Measurements from ENCODE around the gene NBEA.

Gene NBEA

DNA sequence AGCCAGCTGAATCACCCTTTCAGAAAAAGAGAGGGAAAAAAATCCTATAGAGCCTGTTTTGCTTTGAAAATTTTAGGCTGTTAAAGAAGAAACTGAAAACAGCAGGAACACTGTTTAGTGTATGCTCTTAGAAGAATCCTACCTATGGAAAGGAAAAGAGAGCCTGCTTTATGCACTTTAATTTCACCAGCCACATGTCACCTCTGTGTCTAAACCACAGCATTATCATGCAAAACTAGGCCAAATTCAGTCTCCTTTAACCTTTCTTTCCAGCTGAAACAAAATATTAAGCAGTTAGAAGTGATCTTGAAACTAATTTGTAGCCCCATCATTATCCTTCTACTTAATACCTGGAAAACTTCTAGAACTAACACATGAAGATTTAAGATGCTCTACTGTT lies 631.6 kb downstream of the NBEA start:
- no peak for DNase-seq (ENCODE audit: low read depth in 2 of 2)

DNA sequence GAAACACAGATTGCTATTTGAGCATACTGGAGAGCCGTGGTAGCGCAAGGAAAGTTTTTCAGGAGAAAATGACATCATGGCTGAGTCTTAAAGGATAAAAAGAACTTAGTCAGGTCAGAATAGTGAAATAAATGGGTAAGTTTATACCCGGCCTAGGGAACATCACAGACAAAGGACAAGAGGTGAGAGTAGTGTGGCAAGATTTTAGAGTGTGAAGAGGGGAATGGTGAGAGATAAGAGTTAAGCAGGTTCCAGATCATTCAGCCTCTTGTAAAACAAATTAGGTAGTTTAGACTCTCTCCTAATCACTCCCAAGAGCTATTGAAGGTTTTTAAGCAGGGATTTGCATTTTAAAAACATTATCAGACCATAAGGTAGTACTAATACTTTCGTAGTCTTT lies 650.4 kb downstream of the NBEA start:
- no peak for DNase-seq (ENCODE audit: low read depth in 2 of 2)

DNA sequence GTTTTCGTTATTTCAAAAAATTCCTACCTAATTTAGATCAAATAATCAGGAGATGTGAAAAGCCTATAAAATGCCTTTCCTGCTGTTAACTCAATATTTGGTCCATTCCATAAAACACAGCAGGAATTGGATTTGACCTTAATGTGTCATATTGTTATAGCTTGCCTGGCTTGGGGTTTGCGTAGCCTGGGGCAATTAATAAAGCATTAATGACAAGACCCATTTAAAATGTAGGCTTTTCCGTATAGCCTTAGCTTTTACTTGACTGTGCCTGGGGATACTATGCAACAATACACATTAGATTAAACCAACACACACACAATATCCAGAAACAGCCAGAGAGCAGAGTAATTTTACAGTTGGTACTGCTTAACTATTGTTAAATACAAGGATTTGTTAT lies 651.6 kb downstream of the NBEA start:
- DNase-seq (ENCODE audit: low read depth in 2 of 2): no peak

GRCh38 chr13:35594096-35594495 lies 652.0 kb downstream of the NBEA start:
- no peak for DNase-seq (ENCODE audit: low read depth in 2 of 2)

- no peak for DNase-seq (ENCODE audit: low read depth in 2 of 2)
These were observed 653.1 kb downstream of the NBEA start for GRCh38 chr13:35595181-35595580.

DNA sequence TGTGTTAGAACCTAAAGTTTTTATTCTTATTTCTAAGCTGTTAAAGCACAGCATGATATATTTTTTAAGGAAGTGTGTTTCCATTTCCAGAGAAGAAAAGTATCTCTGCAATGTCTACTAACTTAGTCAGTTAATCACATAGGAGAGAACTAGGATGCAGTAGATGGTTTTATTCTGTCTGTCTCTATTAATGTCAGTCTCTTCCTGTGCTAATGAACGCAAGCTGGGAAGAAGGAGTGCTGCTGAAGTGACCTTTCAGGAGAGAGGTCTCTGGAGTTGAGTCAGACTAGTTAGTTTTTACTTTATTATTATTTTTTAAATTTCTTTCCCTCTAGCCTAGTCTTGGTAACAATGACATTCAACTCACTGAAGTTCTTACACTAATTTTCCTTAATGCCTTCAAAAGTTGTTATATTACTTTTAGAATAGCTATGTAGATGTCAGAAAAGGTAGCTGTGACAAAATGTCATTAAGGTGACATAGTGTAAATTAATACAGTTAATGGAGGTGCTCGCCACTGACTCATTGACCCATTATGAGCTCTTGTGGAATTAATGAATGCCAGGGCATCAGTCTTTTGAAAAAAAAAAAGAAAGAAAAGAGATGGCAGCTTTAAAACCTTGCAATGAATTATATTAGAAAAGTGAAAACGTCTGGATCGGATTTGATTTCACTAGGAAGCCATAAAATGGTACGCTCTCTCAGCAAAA lies 654.4 kb downstream of the NBEA start:
- no peak for DNase-seq (ENCODE audit: low read depth in 2 of 2)

DNA sequence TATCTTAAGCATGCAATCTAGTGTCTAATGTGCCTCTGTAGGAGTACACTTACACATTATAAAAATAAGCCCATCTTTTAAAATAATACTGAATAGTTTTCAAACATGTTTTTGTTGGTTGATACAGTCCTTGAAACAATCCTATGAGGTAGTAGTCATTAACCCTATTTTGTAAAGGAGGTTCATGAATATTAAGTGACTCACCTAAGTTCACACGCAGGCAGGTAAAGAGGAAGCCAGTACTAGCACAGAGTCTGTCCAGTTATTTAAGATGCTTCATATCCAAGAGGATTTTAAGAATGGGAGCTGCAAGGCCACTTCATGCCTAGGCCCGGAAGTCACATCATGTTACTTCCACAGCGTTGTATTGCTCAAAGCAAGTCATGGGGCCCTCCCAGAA lies 655.4 kb downstream of the NBEA start:
- no peak for DNase-seq (ENCODE audit: low read depth in 2 of 2)

GRCh38 chr13:35598233-35598632 lies 656.2 kb downstream of the NBEA start:
- DNase-seq (ENCODE audit: low read depth in 2 of 2): no peak

DNA sequence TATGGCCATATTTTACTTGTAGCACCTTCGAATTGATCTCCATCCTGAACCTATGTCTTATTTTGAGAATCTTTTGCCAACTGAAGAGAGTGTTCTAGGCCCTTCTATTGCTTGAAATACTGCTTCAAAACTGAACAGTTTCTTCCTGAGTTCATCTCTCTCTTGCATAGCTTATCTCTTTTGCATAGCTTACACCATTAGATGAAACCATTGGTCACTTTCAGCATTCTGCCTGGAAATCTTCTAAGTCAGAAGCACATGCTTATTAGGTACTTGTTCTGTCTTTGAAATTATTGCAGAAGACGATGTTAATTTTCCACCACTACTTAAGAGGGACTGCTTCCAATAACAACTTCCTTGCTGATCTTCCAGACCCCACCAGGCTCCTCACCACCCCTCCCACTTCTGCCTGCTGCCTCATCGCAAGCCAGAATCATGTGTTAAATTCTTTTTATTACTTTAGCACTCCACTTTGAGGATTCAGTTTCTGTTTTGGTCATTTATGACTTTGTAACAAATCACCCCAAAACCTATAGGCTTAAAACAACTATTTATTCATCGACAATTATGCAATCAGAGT lies 656.8 kb downstream of the NBEA start:
- DNase-seq (ENCODE audit: low read depth in 2 of 2): no peak

DNA sequence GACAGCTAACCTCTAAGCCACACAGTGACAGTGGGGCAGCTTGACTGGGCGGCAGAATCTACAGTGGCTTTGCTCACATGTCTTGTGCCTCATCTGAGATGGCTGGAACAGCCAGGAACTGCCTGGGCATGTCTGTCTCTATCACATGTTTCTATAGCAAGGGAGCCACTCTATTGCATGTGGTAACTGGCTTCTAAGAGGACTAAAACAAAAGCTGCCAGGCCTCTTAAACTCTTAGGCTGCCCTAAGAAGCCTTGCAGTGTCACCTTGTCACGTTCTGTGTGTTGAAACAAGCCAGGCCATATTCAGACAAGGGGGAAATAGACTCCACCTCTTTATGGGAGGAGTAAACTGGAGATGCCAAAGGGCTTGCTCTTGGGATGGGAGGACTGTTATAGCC lies 657.3 kb downstream of the NBEA start:
- DNase-seq (ENCODE audit: low read depth in 2 of 2): no peak

GRCh38 chr13:35600137-35600536 lies 658.1 kb downstream of the NBEA start:
- no peak for DNase-seq (ENCODE audit: low read depth in 2 of 2)

- no peak for DNase-seq (ENCODE audit: low read depth in 2 of 2)
These were observed 661.7 kb downstream of the NBEA start for GRCh38 chr13:35603593-35604285.

GRCh38 chr13:35614666-35615065 lies 672.6 kb downstream of the NBEA start:
- DNase-seq (ENCODE audit: low read depth in 2 of 2): no peak

GRCh38 chr13:35617420-35617819 lies 675.4 kb downstream of the NBEA start:
- no peak for DNase-seq (ENCODE audit: low read depth in 2 of 2)

GRCh38 chr13:35618565-35619083 lies 676.6 kb downstream of the NBEA start:
- no peak for DNase-seq (ENCODE audit: low read depth in 2 of 2)

DNA sequence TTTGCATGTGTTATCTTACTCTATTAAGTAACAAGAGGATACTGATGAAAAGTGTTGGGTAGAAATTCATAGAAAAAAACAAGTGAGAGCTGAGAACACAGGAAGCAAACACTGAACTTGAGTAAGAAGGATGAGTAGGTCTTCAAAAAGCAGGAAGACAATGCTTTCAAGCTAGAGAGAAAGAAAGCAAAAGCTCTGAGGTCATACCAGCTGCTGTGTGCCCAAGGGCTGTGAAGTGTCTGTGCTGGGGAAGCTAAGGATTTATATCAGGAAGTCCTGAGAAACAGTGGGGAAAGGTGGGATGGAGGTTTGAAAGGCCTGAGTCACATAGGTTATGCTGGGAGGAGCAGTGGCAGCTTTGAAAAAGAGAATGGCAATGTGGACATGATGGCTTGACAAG lies 679.9 kb downstream of the NBEA start:
- no peak for DNase-seq (ENCODE audit: low read depth in 2 of 2)

DNA sequence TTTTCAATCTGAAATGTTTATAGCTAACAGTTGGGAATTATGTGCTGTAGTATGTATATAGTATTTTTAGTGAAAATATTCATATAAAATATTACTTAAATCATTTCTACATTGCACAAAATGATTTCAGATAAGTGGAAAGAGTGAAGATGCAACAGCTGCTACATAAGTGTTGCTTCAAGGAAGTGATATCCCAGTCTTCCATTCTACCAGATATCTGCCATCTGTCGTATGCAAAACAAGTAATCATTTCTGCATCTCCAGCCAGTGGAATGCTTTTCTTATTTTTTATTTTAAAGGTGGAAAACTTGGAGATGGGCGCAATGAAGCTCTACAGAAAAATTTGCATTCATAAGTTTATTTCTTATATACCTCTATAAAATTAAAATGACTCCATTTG lies 687.0 kb downstream of the NBEA start:
- no peak for DNase-seq (ENCODE audit: low read depth in 2 of 2)

DNA sequence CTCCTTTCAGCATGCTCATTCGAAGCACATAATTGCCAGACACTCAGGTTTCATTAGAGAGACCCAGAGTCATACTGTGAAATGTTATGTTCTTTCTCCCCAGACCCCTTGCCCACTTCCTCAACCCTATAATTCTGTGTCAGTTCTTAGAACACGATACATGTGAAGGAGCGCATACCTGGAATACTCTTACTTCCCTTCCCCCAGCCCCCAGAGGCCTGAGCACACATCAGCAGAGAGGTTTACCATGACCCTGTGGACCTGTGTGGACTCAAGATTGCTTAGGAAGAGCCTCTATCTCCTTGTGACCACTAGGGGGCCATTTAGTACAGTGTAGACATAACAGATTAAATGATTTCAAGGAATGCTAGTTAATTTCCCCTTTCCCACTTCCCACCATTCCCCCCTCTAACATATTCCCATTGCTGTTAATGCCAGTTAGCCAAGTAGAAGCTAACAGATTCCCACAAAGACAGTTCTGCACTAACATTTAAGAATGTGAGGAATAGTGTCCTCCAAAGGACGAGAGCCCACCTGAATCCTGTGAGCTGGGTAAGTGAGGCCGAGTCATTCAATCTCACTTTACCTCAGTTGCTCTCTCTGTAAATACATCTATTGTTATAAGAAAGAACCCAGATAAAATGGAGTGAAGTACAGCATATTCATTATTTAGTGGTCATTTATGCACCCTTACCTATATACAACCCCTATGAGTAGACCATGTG lies 688.6 kb downstream of the NBEA start:
- DNase-seq (ENCODE audit: low read depth in 2 of 2): no peak

- no peak for DNase-seq (ENCODE audit: low read depth in 2 of 2)
These were observed 689.6 kb downstream of the NBEA start for GRCh38 chr13:35631666-35632065.

- DNase-seq (ENCODE audit: low read depth in 2 of 2): no peak
These were observed 701.6 kb downstream of the NBEA start for GRCh38 chr13:35643625-35644024.

GRCh38 chr13:35646056-35646774 lies 704.1 kb downstream of the NBEA start:
- no peak for DNase-seq (ENCODE audit: low read depth in 2 of 2)

DNA sequence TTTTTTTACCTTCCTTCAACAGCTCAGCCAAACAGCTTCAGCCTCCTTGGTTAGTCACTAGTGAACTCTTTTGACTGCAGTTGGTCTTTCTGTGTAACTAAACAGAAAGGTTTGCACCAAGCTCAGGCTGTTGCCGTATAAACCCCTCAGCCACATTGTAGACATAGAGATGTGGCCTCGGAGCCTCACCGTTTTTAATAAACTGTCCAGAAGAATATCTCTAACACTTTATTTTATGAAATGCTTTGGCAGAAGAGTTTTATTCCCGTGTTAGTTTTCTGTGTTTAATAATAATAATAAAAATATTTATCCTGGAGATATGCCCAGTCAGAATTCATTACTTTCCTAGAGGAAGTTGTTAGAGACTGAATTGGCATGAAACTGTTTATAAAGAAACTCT lies 706.1 kb downstream of the NBEA start:
- no peak for DNase-seq (ENCODE audit: low read depth in 2 of 2)
